Coronary artery (tissue), 2 donors: Measurements from ENCODE around the gene RAE1.
A peak's percentile ranks its signal among the peaks of the same experiment; 100 is the strongest.

ENCODE experiments used
- DNase-seq: peaks from one replicate; pipeline ENCODE4 v3.0.0-alpha.2; 2017; ENCODE audit warnings: low spot score
- H3K27ac ChIP-seq, 2 donors: fragments of 200-600 bp; sonication (generic); one replicate each; pipeline ENCODE4 v1.5.1; 2016 to 2019
- H3K4me3 ChIP-seq: fragments of 200-600 bp; sonication (generic); 2 replicates; pipeline ENCODE4 v1.5.1; 2016; ENCODE audit warnings: mild to moderate bottlenecking, moderate library complexity
- CTCF ChIP-seq: fragments of 200-600 bp; sonication (generic); IDR thresholded peaks from one replicate; pipeline ENCODE4 v1.5.1; 2019; ENCODE audit warnings: antibody characterized with exemption

The RAE1 gene

DNA sequence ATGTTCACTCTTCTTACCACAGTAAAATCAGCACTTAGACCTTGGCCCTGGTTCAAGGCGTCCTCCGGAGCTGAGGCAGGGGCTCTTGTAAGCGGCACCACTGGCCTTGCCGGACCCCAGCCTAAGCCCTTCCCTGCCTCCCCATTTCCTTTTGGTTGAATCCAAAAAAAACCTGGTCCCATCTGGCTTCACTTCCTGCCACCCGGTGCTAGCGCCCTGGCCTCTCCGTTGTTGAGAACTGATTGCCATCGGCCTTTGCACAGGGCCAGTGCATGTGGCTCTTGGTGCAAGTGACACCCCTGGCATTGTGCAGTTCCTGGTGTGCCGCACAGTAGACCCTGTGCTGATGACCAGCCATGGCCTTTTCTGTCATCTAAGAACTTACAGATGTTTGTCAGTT lies 21.1 kb downstream of the RAE1 start:
- DNase-seq = no peak
- TF ChIP-seq CTCF = no peak
- H3K27ac ChIP-seq = no peak overlapping the region
- H3K4me3 ChIP-seq = no peak overlapping the region

GRCh38 chr20:57372581-57373350 lies 21.7 kb downstream of the RAE1 start:
- Histone ChIP-seq H3K27ac (no peak overlapping the region), H3K4me3 (no peak overlapping the region)
- TF ChIP-seq CTCF = no peak
- DNase-seq = no peak

DNA sequence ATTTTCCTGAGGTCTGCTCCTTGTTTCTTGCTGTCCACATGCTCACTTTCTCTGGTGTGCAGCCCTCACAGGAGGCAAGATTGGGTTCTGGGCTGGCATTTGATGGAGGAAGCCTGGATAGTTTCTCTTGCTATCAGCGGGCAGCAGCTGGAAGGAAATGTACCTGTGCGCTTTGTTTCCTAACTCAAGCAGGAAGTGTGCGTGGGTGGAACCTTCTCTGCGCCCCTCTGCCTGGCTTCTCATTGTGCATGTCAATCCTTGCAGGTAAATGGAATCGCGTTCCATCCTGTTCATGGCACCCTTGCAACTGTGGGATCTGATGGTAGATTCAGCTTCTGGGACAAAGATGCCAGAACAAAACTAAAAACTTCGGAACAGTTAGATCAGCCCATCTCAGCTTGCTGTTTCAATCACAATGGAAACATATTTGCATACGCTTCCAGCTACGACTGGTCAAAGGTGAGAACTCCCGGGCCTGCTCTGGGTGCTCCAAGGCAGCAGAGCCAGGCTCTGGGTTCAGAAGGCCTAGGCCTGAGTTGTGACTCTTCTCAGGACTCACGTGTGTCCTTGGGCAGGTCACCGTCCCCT lies 23.4 kb downstream of the RAE1 start:
- Histone ChIP-seq H3K4me3 (peak overlapping the region; percentile 36), H3K27ac (peak overlapping the region in 1 of 2 donors; percentile 72)
- DNase-seq = no peak
- no peak for TF ChIP-seq CTCF

DNA sequence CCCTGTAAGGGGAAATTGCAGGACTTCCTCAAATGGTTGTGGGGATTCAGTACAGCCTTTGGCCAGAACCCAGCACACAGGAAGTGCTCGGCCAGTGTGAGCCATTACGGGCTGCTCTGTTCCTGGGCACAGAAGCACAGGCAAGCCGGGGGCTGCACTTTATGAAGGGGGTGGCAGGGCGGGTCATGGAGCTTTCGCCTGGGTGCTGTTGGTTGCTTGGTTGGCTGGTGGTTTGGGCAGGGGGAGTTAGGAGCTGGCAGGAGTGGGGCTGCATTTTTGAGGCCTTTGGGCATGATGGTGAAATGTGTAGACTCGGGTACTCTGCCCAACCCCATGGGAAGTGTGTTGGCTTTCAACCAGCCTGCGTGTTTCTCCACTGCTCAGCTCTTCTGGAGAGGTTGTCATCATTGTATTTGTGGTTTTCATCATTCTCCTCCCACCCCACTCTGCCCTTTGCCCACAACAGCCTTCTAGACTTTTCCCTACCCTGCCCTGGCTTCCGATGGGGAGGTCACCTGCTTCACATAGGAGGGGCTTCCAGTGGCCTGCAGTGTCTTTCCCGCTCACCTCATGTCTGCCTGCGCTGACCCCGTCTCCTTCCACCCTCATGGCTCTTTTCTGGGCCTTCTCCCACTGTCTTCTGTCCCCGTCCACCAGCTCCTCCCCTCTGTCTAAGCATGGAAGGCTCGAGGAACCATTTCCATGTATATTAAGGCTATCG lies 24.0 kb downstream of the RAE1 start:
- Histone ChIP-seq H3K4me3 (peak overlapping the region; percentile 36), H3K27ac (peak overlapping the region in 1 of 2 donors; percentile 72)
- peak; percentile 73 for DNase-seq

DNA sequence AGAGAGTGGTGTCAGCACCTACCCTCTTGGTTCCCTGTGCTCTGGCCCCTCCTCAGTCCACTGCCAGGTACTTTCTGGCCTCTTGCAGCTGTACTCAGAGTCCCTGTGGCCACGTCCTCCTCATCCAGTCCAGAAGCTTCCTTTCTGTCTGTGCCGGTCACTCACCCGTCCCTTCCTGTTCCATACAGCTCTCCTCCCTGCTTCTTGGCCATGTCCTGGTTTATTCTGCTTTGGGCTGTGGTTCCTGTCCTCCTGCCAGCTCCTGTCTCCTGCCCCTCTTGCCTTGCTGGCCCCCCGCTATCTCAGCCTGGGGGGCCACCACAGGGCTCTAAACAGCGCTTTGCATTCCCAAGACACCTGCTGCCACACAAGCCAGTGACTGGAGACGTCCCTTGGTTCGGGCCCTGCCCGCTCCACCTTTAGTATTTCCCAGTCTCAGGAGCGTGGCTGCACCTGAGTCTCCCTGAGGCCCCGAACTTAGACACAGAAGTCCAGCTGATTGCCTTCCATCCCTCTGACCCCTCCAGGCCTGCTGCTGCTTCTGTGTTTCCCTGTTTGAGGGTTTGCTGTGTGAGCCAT lies 24.7 kb downstream of the RAE1 start:
- no peak for TF ChIP-seq CTCF
- peak; percentile 45 for DNase-seq
- Histone ChIP-seq H3K27ac (peak overlapping the region in 1 of 2 donors; percentile 72), H3K4me3 (peak overlapping the region; percentile 36)

More for the DNA sequence above, 24.0 kb downstream of the RAE1 start:
- no peak for TF ChIP-seq CTCF

DNA sequence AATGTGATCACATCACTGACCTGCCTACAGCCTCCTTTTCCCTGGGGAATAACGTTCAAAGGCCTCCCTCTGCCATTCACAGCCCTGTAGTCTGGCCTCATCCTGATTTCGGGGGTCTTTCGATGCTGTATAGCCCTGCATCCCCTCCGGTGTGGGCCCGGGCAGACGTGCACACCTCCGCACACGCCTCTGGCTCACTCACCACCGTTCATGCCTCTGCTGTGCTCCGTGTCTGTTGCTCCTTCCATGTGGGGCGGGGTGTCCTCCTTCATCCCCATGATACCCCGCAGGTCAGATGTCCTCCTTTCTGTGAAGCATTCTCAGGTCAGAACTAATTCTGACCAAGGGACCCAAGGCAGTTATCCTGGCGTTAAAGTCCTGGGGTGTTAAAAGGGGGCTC lies 26.3 kb downstream of the RAE1 start:
- no peak overlapping the region for H3K27ac ChIP-seq
- TF ChIP-seq CTCF = no peak
- H3K4me3 ChIP-seq = no peak overlapping the region
- no peak for DNase-seq
